Coronary artery (tissue), 2 donors: ENCODE data around the gene CALHM1.

ENCODE experiments used
- DNase-seq: peaks from one replicate; pipeline ENCODE4 v3.0.0-alpha.2; 2017; ENCODE audit warnings: low spot score
- H3K27ac ChIP-seq, 2 donors: fragments of 200-600 bp; sonication (generic); one replicate each; pipeline ENCODE4 v1.5.1; 2016 to 2019
- H3K4me3 ChIP-seq: fragments of 200-600 bp; sonication (generic); 2 replicates; pipeline ENCODE4 v1.5.1; 2016; ENCODE audit warnings: mild to moderate bottlenecking, moderate library complexity
- TF ChIP-seq, protein P1 (sequence below): fragments of 200-600 bp; sonication (generic); IDR thresholded peaks from one replicate; pipeline ENCODE4 v1.5.1; 2019; ENCODE audit warnings: antibody characterized with exemption

CALHM1 gene

GRCh38 chr10:103416436-103417147 lies 42.1 kb downstream of the CALHM1 start:
- DNase-seq = no peak
- no peak overlapping the region for H3K4me3 ChIP-seq
- TF ChIP-seq, protein P1, sequence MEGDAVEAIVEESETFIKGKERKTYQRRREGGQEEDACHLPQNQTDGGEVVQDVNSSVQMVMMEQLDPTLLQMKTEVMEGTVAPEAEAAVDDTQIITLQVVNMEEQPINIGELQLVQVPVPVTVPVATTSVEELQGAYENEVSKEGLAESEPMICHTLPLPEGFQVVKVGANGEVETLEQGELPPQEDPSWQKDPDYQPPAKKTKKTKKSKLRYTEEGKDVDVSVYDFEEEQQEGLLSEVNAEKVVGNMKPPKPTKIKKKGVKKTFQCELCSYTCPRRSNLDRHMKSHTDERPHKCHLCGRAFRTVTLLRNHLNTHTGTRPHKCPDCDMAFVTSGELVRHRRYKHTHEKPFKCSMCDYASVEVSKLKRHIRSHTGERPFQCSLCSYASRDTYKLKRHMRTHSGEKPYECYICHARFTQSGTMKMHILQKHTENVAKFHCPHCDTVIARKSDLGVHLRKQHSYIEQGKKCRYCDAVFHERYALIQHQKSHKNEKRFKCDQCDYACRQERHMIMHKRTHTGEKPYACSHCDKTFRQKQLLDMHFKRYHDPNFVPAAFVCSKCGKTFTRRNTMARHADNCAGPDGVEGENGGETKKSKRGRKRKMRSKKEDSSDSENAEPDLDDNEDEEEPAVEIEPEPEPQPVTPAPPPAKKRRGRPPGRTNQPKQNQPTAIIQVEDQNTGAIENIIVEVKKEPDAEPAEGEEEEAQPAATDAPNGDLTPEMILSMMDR = peak; percentile 75
- H3K27ac ChIP-seq = no peak overlapping the region

- TF ChIP-seq, protein P1 = no peak
- Histone ChIP-seq H3K27ac (no peak overlapping the region), H3K4me3 (no peak overlapping the region)
- DNase-seq = no peak
Observed at GRCh38 chr10:103415581-103415980, 43.1 kb downstream of the CALHM1 start.

DNA sequence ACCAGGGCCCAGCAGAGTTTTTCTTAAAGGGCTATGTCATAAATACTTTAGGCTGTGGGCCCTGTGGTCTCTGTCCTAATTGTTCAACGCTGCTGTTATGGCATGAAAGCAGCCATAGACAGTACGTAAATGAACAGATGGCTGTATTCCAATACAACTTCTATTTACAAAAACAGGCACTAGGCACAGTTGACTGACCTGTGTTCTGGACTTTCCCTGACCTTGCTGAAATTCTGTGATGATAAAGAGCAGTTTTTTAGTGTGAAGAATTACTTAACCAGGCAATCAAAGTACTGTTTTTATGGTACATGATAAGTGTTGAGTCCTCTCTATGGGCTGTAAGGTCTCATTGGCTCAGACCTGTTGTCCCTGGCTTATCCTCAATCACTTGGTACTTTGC lies 45.1 kb downstream of the CALHM1 start:
- no peak overlapping the region for H3K4me3 ChIP-seq
- no peak overlapping the region for H3K27ac ChIP-seq
- TF ChIP-seq, protein P1 = no peak
- DNase-seq = no peak
